ENCODE results near the gene C10orf90.

C10orf90 gene

DNA sequence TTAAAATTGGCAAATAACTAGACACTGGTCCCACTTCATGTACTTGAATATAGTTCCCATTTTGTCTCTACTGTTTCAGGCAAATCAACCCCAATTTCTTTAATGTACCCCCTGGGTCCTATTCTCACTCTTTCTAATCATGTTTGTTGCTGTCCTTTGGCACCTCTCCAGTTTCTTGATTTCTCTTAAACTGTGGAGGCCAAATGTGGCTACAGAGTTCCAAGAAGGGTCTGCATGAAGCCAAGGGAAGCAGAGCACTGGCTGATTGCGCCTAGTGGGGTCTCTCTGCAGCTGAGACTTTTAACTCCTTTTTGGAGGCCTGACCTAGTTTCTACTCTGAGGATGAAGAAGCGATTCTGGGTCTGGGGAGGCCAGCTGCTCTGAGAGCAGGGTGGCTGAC, 275.5 kb downstream of the C10orf90 start:
- TF ChIP-seq, protein P1, sequence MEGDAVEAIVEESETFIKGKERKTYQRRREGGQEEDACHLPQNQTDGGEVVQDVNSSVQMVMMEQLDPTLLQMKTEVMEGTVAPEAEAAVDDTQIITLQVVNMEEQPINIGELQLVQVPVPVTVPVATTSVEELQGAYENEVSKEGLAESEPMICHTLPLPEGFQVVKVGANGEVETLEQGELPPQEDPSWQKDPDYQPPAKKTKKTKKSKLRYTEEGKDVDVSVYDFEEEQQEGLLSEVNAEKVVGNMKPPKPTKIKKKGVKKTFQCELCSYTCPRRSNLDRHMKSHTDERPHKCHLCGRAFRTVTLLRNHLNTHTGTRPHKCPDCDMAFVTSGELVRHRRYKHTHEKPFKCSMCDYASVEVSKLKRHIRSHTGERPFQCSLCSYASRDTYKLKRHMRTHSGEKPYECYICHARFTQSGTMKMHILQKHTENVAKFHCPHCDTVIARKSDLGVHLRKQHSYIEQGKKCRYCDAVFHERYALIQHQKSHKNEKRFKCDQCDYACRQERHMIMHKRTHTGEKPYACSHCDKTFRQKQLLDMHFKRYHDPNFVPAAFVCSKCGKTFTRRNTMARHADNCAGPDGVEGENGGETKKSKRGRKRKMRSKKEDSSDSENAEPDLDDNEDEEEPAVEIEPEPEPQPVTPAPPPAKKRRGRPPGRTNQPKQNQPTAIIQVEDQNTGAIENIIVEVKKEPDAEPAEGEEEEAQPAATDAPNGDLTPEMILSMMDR (IDR thresholded peaks at IDR 0.05; ENCODE audit: low read depth, low read length): no peak
- TF ChIP-seq POLR2A (IDR thresholded peaks at IDR 0.05; ENCODE audit: extremely low read depth, insufficient read length): no peak
- TF ChIP-seq, protein P2, sequence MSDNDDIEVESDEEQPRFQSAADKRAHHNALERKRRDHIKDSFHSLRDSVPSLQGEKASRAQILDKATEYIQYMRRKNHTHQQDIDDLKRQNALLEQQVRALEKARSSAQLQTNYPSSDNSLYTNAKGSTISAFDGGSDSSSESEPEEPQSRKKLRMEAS (IDR thresholded peaks at IDR 0.05; ENCODE audit: low read depth, low read length): no peak
- no peak for TF ChIP-seq MYC (IDR thresholded peaks at IDR 0.05; ENCODE audit: low read depth, low read length)
- H3K4me3 ChIP-seq (ENCODE audit: low read depth, low read length): no peak overlapping the region
- no peak for DNase-seq (ENCODE audit: low read depth)

DNA sequence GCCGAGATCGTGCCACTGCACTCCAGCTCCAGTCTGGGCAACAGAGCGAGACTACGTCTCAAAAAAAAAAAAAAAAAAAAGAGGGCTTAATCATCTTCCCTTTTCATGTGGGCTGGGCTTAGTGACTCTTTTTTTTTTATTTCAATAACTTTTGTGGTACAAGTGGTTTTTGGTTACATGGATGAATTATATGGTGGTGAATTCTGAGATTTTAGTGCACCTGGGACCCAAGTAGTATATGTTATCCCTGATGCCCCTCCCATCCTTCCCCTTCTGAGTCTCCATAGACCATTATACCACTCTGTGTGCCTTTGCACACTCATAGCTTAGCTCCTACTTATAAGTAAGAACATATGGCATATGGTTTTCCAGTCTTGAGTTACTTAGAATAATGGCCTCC, 277.4 kb downstream of the C10orf90 start:
- H3K4me3 ChIP-seq (ENCODE audit: low read depth, low read length): no peak overlapping the region
- TF ChIP-seq, protein P2 (IDR thresholded peaks at IDR 0.05; ENCODE audit: low read depth, low read length): no peak
- TF ChIP-seq, protein P1 (IDR thresholded peaks at IDR 0.05; ENCODE audit: low read depth, low read length): no peak
- TF ChIP-seq MYC (IDR thresholded peaks at IDR 0.05; ENCODE audit: low read depth, low read length) (no peak), POLR2A (IDR thresholded peaks at IDR 0.05; ENCODE audit: extremely low read depth, insufficient read length) (no peak)
- DNase-seq (ENCODE audit: low read depth): no peak

DNA sequence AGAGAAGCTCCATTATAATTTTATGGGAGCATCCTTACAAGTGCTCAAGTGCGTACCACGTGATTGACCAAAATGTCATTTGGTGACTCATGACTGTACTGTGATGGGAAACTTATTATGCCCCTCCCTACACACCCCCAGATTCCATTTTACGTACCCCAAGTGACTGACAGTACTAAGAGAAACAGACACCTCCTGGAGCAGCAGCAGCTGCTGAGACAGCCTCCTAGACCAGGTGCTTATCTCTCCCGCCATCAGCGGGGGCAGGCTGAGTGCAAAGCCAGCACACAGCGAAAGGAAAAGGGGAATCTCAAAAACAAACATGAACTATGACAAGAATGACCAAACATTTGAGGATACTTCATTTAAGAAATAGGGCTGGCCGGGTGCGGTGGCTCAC, 278.0 kb downstream of the C10orf90 start:
- H3K4me3 ChIP-seq (ENCODE audit: low read depth, low read length): no peak overlapping the region
- TF ChIP-seq POLR2A (IDR thresholded peaks at IDR 0.05; ENCODE audit: extremely low read depth, insufficient read length): no peak
- DNase-seq (ENCODE audit: low read depth): no peak

DNA sequence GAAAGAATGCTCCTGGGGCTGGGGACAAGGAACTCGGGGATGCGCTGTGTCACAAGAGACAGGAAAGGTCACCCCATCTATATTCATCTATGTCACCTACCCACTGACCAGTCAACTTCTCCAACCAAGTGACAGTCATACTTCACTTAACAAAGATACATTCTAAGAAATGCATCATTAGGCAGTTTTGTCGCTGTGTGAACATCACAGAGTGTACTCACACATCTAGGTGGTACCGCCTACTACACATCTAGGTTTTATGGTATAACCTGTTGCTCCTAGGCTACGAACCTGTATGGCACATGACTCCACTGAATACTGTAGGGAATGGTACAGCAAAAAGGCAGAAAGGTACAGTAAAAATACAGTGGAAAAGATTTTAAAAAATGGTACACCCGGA, 278.4 kb downstream of the C10orf90 start:
- DNase-seq (ENCODE audit: low read depth): no peak
- no peak for TF ChIP-seq POLR2A (IDR thresholded peaks at IDR 0.05; ENCODE audit: extremely low read depth, insufficient read length)
- TF ChIP-seq MYC (IDR thresholded peaks at IDR 0.05; ENCODE audit: low read depth, low read length): no peak
- TF ChIP-seq, protein P2 (IDR thresholded peaks at IDR 0.05; ENCODE audit: low read depth, low read length): no peak
- TF ChIP-seq, protein P1 (IDR thresholded peaks at IDR 0.05; ENCODE audit: low read depth, low read length): no peak
- no peak overlapping the region for H3K4me3 ChIP-seq (ENCODE audit: low read depth, low read length)

DNA sequence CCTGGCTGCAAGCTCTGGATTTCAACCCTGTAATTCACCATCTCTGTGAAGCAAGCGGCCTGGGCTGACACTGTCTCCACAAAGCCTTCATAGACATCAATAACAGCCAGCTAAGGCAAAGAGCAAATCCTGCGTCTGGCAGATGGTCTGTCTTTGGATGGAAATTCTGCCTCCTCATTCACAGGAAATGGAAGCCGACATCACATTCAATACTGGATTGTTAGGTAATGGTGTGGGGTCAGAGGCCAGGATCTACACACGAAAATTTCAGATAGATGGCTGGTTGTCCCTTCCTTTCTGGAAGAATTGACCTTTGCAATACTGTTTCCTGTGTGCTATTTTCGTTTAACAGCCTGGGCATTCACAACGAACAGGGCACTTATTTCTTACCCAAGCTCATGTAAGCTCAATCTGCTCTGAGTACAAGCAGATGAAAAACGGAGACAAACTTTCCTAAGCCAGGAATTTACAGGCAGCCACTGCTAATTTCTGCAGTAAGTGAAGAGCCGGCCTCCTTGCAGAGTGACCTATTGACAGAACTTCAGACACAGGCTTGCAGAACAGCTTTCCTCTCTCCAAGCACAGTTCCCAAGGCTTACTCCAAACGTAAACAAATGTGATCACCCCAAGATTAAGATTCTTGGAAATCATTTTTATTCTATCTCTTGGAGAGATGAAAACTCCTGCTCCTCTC, 279.2 kb downstream of the C10orf90 start:
- no peak overlapping the region for H3K4me3 ChIP-seq (ENCODE audit: low read depth, low read length)
- TF ChIP-seq, protein P2 (IDR thresholded peaks at IDR 0.05; ENCODE audit: low read depth, low read length): no peak
- TF ChIP-seq POLR2A (IDR thresholded peaks at IDR 0.05; ENCODE audit: extremely low read depth, insufficient read length) (no peak), MYC (IDR thresholded peaks at IDR 0.05; ENCODE audit: low read depth, low read length) (no peak)
- TF ChIP-seq, protein P1 (IDR thresholded peaks at IDR 0.05; ENCODE audit: low read depth, low read length): no peak
- no peak for DNase-seq (ENCODE audit: low read depth)

DNA sequence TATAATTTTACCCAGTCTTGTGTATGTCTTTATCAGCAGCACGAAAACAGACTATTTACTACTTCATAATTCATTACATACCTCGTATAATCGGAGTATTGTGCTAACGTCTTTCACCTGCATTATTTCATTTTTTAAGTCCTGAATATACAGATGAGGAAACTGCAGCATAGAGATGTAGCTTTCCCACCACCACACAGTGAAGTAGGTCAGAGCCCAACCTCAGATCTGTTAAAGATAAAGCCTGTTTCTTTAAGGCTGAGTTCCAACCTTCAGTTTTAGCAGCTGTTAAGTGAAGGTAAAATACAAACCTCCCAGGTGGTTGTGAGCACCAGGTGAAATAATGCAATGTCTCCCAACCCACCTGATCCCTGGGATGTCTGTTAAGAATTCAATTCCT, 280.2 kb downstream of the C10orf90 start:
- TF ChIP-seq, protein P2 (IDR thresholded peaks at IDR 0.05; ENCODE audit: low read depth, low read length): no peak
- TF ChIP-seq, protein P1 (IDR thresholded peaks at IDR 0.05; ENCODE audit: low read depth, low read length): no peak
- TF ChIP-seq POLR2A (IDR thresholded peaks at IDR 0.05; ENCODE audit: extremely low read depth, insufficient read length) (no peak), MYC (IDR thresholded peaks at IDR 0.05; ENCODE audit: low read depth, low read length) (no peak)
- no peak overlapping the region for H3K4me3 ChIP-seq (ENCODE audit: low read depth, low read length)
- no peak for DNase-seq (ENCODE audit: low read depth)
